IMR-90 (cell line): ENCODE data around the gene AIMP1. TPM values are rescaled to one million over a fixed set of nuclear protein-coding genes. Genes with fewer than 3 reads are reported as not detected.

ENCODE experiments used
- ATAC-seq: fragments of 200-7000 bp; cut with Tn5 transposase; 2 replicates; pipeline ENCODE4 v1.9.1; 2020; ENCODE audit warnings: low read depth, mild to moderate bottlenecking, moderate library complexity
- BruUV-seq: library from RNA; stranded (reverse); fragments of 400-500 nt; replicated peaks from 2 replicates; lab custom pipeline; 2021; lab: Mats Ljungman, UMichigan
- CTCF ChIA-PET: fragments of 300-600 bp; formaldehyde crosslinking; extraction: SDS; loops from one replicate; lab custom pipeline; 2021; ENCODE audit warnings: antibody characterized with exemption; lab: Yijun Ruan, JAX
- POLR2A ChIA-PET: fragments of 300-600 bp; sonication (Branson Sonifier 250); formaldehyde crosslinking; loops from one replicate; lab custom pipeline; 2022; ENCODE audit warnings: antibody characterized with exemption; ENCODE audit not compliant: unreplicated experiment; lab: Charles Lee
- DNase-seq: peaks from one replicate; pipeline ENCODE4 v3.0.0; 2013
- H2AFZ ChIP-seq: replicated peaks from 2 replicates; pipeline ENCODE3; 2013; ENCODE audit warnings: low read length, mild to moderate bottlenecking; ENCODE audit not compliant: poor library complexity
- H2AK5ac ChIP-seq: 2 replicates; pipeline ENCODE4 v1.6.1; 2013; ENCODE audit warnings: low read depth, low read length, inconsistent platforms
- H2AK9ac ChIP-seq: replicated peaks from 2 replicates; pipeline ENCODE3; 2013; ENCODE audit warnings: mild to moderate bottlenecking, low read depth, low read length, moderate library complexity; ENCODE audit not compliant: poor library complexity
- H2BK120ac ChIP-seq: 2 replicates; pipeline ENCODE4 v1.6.1; 2013; ENCODE audit warnings: low read depth, low read length, inconsistent platforms
- H2BK15ac ChIP-seq: 3 replicates; pipeline ENCODE4 v1.6.1; 2013; ENCODE audit warnings: low read depth, low read length, inconsistent platforms
- H2BK20ac ChIP-seq: 2 replicates; pipeline ENCODE4 v1.6.1; 2013; ENCODE audit warnings: low read depth, mild to moderate bottlenecking, inconsistent platforms, low read length, moderate library complexity
- H2BK5ac ChIP-seq: 2 replicates; pipeline ENCODE4 v1.6.1; 2013; ENCODE audit warnings: mild to moderate bottlenecking, low read depth, low read length, inconsistent platforms; ENCODE audit not compliant: poor library complexity, severe bottlenecking
- H3K14ac ChIP-seq: replicated peaks from 2 replicates; pipeline ENCODE4 v1.6.1; 2013; ENCODE audit warnings: low read depth, low read length, inconsistent platforms
- H3K18ac ChIP-seq: 2 replicates; pipeline ENCODE4 v1.6.1; 2013; ENCODE audit warnings: low read depth, low read length, control low read depth
- H3K23ac ChIP-seq: 2 replicates; pipeline ENCODE4 v1.6.1; 2013; ENCODE audit warnings: low read depth, low read length, inconsistent platforms
- H3K27ac ChIP-seq: 2 replicates; pipeline ENCODE4 v1.5.1; 2013; ENCODE audit warnings: mild to moderate bottlenecking, control low read depth, low read length; ENCODE audit not compliant: insufficient read depth
- H3K27me3 ChIP-seq: 2 replicates; pipeline ENCODE4 v1.6.1; 2013; ENCODE audit warnings: low read length; ENCODE audit not compliant: control insufficient read depth, insufficient read depth
- H3K36me3 ChIP-seq: 2 replicates; pipeline ENCODE4 v1.6.1; 2013; ENCODE audit warnings: low read length, mixed read lengths; ENCODE audit not compliant: control insufficient read depth, insufficient read depth
- H3K4ac ChIP-seq: 2 replicates; pipeline ENCODE4 v1.6.1; 2013; ENCODE audit warnings: low read depth, low read length, inconsistent platforms
- H3K4me1 ChIP-seq: 2 replicates; pipeline ENCODE4 v1.6.1; 2013; ENCODE audit warnings: low read length, mixed read lengths; ENCODE audit not compliant: control insufficient read depth, insufficient read depth
- H3K4me2 ChIP-seq: 2 replicates; pipeline ENCODE4 v1.6.1; 2013; ENCODE audit warnings: low read depth, mild to moderate bottlenecking, control low read depth, low read length, moderate library complexity
- H3K4me3 ChIP-seq: 2 replicates; pipeline ENCODE4 v1.5.1; 2013; ENCODE audit warnings: low read depth, mild to moderate bottlenecking, control low read depth, low read length, moderate library complexity; ENCODE audit not compliant: insufficient read depth
- H3K56ac ChIP-seq: 2 replicates; pipeline ENCODE4 v1.6.1; 2013; ENCODE audit warnings: low read length, inconsistent platforms; ENCODE audit not compliant: insufficient read depth; ENCODE audit errors: extremely low read depth
- H3K79me1 ChIP-seq, 2 experiments: 2 replicates each; pipeline ENCODE4 v1.6.1; 2013; ENCODE audit warnings: low read length in 2 of 2, inconsistent platforms in 1 of 2, low read depth in 1 of 2
- H3K9ac ChIP-seq: 2 replicates; pipeline ENCODE4 v1.6.1; 2013; ENCODE audit warnings: low read depth, low read length, control low read depth
- H3K9me1 ChIP-seq: 2 replicates; pipeline ENCODE4 v1.6.1; 2013; ENCODE audit warnings: low read length, inconsistent platforms; ENCODE audit not compliant: insufficient read depth
- H3K9me3 ChIP-seq: 2 replicates; pipeline ENCODE4 v1.6.1; 2013; ENCODE audit warnings: low read length; ENCODE audit not compliant: control insufficient read depth, insufficient read depth
- H4K20me1 ChIP-seq: 2 replicates; pipeline ENCODE4 v1.6.1; 2013; ENCODE audit warnings: low read length, inconsistent platforms; ENCODE audit not compliant: insufficient read depth
- H4K5ac ChIP-seq: 2 replicates; pipeline ENCODE4 v1.6.1; 2013; ENCODE audit warnings: mild to moderate bottlenecking, low read depth, low read length, control low read depth
- H4K8ac ChIP-seq, 2 experiments: 2 replicates each; pipeline ENCODE4 v1.6.1; 2013; ENCODE audit warnings: low read depth in 2 of 2, low read length in 2 of 2, control low read depth in 1 of 2, inconsistent platforms in 1 of 2
- H4K91ac ChIP-seq: 2 replicates; pipeline ENCODE4 v1.6.1; 2013; ENCODE audit warnings: low read depth, low read length, inconsistent platforms; ENCODE audit not compliant: insufficient read depth
- POLR2A ChIP-seq: IDR thresholded peaks from 2 replicates; pipeline ENCODE4 v1.6.1; 2012; ENCODE audit warnings: mild to moderate bottlenecking, low read depth, low read length
- RAD21 ChIP-seq: IDR thresholded peaks from 2 replicates; pipeline ENCODE4 v1.6.1; 2012; ENCODE audit warnings: low read length, improper control_type of control experiment
- RCOR1 ChIP-seq: IDR thresholded peaks from 2 replicates; pipeline ENCODE4 v1.6.1; 2012; ENCODE audit warnings: mild to moderate bottlenecking, low read length, improper control_type of control experiment; ENCODE audit not compliant: insufficient replicate concordance
- WGBS, 2 experiments: methylation state at CpG; one replicate each; pipeline versions ENCODE4 v1.1.5 to v1.1.7; 2013; ENCODE audit warnings: missing lambda C conversion rate in 2 of 2; ENCODE audit not compliant: insufficient read length in 1 of 2; ENCODE audit errors: extremely low coverage in 2 of 2; 5-methylcytosine and 5-hydroxymethylcytosine counted together
- dilution Hi-C: fragments of 300-500 bp; cut with HindIII; formaldehyde crosslinking; loops from one replicate; pipeline ENCODE4 v1.14.3; 2018; ENCODE audit warnings: low sequenced_read_pairs; ENCODE audit not compliant: unreplicated experiment
- in situ Hi-C: fragments of 300-500 bp; cut with MboI; formaldehyde crosslinking; loops from 3 replicates; pipeline ENCODE4 v1.14.3; 2019; ENCODE audit warnings: low sequenced_read_pairs, inconsistent platforms, mixed read lengths
- intact Hi-C: fragments of 100-400 bp; cut with micrococcal nuclease; formaldehyde crosslinking; loops from 2 replicates; pipeline ENCODE4 v1.10.0; 2022
- polyA plus RNA-seq, 3 experiments: library from polyadenylated mRNA; depleted of rRNA; stranded (reverse); fragments of >200 nt; gene quantifications; 2 replicates each; pipeline ENCODE4 v1.2.3, GENCODE V29; 2012; ENCODE audit warnings: low replicate concordance in 1 of 3
- total RNA-seq: library from RNA; depleted of rRNA; stranded (reverse); fragments of >200 nt; gene quantifications from 2 replicates; pipeline ENCODE4 v1.2.3, GENCODE V29; 2012
- TF ChIP-seq, protein P1 (sequence below): fragments of 150-350 bp; IDR thresholded peaks from 2 replicates; pipeline ENCODE4 v1.6.1; 2017; ENCODE audit warnings: mild to moderate bottlenecking, antibody characterized with exemption, low read length, low read depth
- TF ChIP-seq, protein P2 (sequence below): fragments of 150-350 bp; IDR thresholded peaks from 2 replicates; pipeline ENCODE4 v1.6.1; 2016; ENCODE audit warnings: low read depth, mild to moderate bottlenecking, low read length, moderate library complexity, borderline replicate concordance

The AIMP1 gene
- total and polyA plus RNA-seq, 2 of the 4 experiments (the other 2 are of a cell fraction) = 11.8 to 21.4 TPM

DNA sequence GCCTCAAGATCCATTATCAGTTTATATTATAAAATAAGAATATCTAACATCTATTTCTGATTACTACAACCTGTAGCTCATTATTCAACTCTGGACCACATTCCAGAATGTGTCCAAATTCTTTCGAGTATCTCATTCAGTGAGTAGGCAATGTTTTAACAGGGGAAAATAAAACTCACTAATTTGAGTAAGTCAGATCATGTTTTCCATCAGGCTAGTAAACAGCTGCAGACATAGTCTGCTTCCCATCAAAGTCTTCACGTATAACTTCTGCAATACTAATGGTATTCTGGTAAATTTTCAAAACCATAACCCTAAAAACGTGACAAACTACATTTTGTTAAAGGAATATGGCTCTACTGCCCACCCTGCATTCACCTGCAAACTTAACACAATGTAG, 32.1 kb upstream of the AIMP1 start:
- H2AFZ ChIP-seq = no peak overlapping the region
- ATAC-seq = no peak
- H2BK120ac ChIP-seq = no peak overlapping the region
- H2AK9ac ChIP-seq = no peak overlapping the region
- no peak overlapping the region for H3K4me2 ChIP-seq
- H4K5ac ChIP-seq = no peak overlapping the region
- H3K4me3 ChIP-seq = no peak overlapping the region
- no TSS peak for BruUV-seq
- ChIA-PET POLR2A (no interaction called here), CTCF (interaction anchor here (0.8 kb wide), 1 partner anchor 18 kb away, joined by 3 read pairs; no protein-coding TSS in a partner anchor)
- H2BK15ac ChIP-seq = no peak overlapping the region
- no peaks in the 10 kb centered on the region for H3K9me1 ChIP-seq
- H3K4me1 ChIP-seq = no peaks in the 10 kb centered on the region
- H3K9ac ChIP-seq = no peak overlapping the region
- intact Hi-C loops = no loop called here
- peaks cover 3 to 4% of the 10 kb centered on the region in 2 experiments; a peak in 1 of 4 replicates for H3K79me1 ChIP-seq
- WGBS, 2 experiments = no CpG with 5 or more reads among the region's 3 CpGs
- no peak overlapping the region for H3K4ac ChIP-seq
- no peak for TF ChIP-seq RCOR1
- TF ChIP-seq POLR2A = no peak
- TF ChIP-seq, protein P1, sequence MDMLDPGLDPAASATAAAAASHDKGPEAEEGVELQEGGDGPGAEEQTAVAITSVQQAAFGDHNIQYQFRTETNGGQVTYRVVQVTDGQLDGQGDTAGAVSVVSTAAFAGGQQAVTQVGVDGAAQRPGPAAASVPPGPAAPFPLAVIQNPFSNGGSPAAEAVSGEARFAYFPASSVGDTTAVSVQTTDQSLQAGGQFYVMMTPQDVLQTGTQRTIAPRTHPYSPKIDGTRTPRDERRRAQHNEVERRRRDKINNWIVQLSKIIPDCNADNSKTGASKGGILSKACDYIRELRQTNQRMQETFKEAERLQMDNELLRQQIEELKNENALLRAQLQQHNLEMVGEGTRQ = no peak
- TF ChIP-seq, protein P2, sequence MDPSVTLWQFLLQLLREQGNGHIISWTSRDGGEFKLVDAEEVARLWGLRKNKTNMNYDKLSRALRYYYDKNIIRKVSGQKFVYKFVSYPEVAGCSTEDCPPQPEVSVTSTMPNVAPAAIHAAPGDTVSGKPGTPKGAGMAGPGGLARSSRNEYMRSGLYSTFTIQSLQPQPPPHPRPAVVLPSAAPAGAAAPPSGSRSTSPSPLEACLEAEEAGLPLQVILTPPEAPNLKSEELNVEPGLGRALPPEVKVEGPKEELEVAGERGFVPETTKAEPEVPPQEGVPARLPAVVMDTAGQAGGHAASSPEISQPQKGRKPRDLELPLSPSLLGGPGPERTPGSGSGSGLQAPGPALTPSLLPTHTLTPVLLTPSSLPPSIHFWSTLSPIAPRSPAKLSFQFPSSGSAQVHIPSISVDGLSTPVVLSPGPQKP = no peak
- TF ChIP-seq RAD21 = no peak
- dilution Hi-C loops = no loop called here
- H4K8ac ChIP-seq = no peak overlapping the region
- no peak overlapping the region for H3K18ac ChIP-seq
- H4K91ac ChIP-seq = no peak overlapping the region
- no peaks in the 10 kb centered on the region for H3K27me3 ChIP-seq
- in situ Hi-C loops = no loop called here
- H3K14ac ChIP-seq = no peak overlapping the region
- H3K27ac ChIP-seq = no peak overlapping the region
- H3K56ac ChIP-seq = no peak overlapping the region
- no peaks in the 10 kb centered on the region for H3K9me3 ChIP-seq
- no peak overlapping the region for H2BK5ac ChIP-seq
- DNase-seq = no peak
- H3K23ac ChIP-seq = no peak overlapping the region
- no peaks in the 10 kb centered on the region; the same call in 1 of the 2 replicates for H4K20me1 ChIP-seq
- H2BK20ac ChIP-seq = no peak overlapping the region
- 0 out of 2 replicates have a peak, but pooled peaks cover 1% of the 10 kb centered on the region for H3K36me3 ChIP-seq
- H2AK5ac ChIP-seq = no peak overlapping the region
